SK-N-MC (cell line): ENCODE measurements around the gene NFXL1.

Source experiments
- DNase-seq: peaks from one replicate; pipeline ENCODE4 v3.0.0-alpha.2; 2011; ENCODE audit warnings: low read depth, low spot score
- H3K27ac ChIP-seq: fragments of 200-600 bp; sonication (generic); 2 replicates; pipeline ENCODE4 v1.5.1; 2016; ENCODE audit warnings: mixed run types
- H3K36me3 ChIP-seq: fragments of 200-600 bp; sonication (generic); 2 replicates; pipeline ENCODE4 v1.6.1; 2017; ENCODE audit warnings: antibody characterized with exemption, low read length, mixed read lengths; ENCODE audit not compliant: insufficient read depth
- H3K4me3 ChIP-seq: fragments of 200-600 bp; sonication (generic); 2 replicates; pipeline ENCODE4 v1.5.1; 2016
- H3K9ac ChIP-seq: fragments of 200-600 bp; sonication (generic); 2 replicates; pipeline ENCODE4 v1.8.0; 2017; ENCODE audit warnings: mixed run types, mixed read lengths; ENCODE audit not compliant: insufficient read length
- H3K9me3 ChIP-seq: fragments of 200-600 bp; sonication (generic); 2 replicates; pipeline ENCODE4 v1.6.1; 2017; ENCODE audit warnings: low read depth, mild to moderate bottlenecking, antibody characterized with exemption, low read length, moderate library complexity, mixed read lengths
- EZH2 ChIP-seq: fragments of 200-600 bp; sonication (generic); IDR thresholded peaks from one replicate; pipeline ENCODE4 v1.6.1; 2017; ENCODE audit warnings: antibody characterized with exemption
- FOXP2 ChIP-seq: optimal IDR thresholded peaks from 2 replicates; pipeline ENCODE3; 2011; ENCODE audit warnings: mild to moderate bottlenecking, moderate library complexity; ENCODE audit not compliant: insufficient read depth; ENCODE audit errors: extremely low read length, control extremely low read depth
- POLR2AphosphoS5 ChIP-seq: IDR thresholded peaks from 2 replicates; pipeline ENCODE4 v1.6.1; 2012; ENCODE audit warnings: mild to moderate bottlenecking, low read depth, low read length, borderline replicate concordance

NFXL1 gene

DNA sequence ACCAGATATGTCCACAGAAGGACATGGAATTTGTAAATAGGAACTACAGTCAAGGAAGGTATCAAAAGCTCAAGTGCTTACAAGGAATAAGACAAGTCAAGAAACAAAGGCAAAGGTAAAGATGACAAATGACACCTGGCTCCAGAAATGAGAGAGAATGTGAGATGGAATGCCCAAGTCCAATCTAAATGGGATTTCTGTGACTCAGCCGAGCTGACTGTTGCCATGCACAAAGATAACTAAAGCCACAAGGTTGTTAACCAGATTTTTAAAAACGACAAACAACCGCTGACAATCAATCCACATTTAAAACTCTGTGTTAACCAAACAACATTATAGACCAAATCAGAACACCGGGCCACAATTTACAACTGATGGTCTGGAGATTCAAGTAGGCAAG, 1.1 kb downstream of the NFXL1 start:
- H3K27ac ChIP-seq: no peak overlapping the region
- no peak for DNase-seq
- TF ChIP-seq POLR2AphosphoS5 (no peak), FOXP2 (no peak), EZH2 (no peak)

DNA sequence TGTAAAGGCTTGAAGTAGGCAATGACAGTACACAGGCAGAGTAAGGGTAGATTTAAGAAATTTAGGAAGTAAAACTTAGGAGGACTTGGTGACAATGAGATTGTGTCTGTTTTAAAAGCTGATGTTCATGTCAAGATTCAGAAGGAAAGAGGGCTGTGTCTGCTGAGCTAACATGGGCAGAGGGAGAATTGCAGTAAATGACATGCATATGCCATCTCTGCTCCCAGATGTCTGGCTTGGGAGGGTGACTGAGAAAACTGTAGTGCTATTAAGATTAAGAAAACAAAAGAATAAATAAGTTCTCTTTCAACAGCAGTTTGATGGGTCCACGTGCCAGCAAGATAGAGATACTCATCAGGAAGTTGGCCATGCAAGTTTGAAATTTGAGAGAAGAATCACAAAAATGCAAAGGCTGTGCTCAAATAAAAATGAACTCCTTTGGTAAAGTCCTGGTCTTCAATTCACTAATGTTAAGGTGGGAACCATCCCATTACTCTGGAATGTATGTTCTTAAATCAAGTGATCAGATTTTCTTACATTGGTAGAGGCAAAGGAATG, 7.2 kb downstream of the NFXL1 start:
- TF ChIP-seq POLR2AphosphoS5 (no peak), EZH2 (no peak), FOXP2 (no peak)
- no peak for DNase-seq
- Histone ChIP-seq H3K36me3 (peaks cover 40% of the 10 kb centered on the region), H3K27ac (no peak overlapping the region), H3K4me3 (no peak overlapping the region), H3K9ac (no peak overlapping the region), H3K9me3 (no peaks in the 10 kb centered on the region)

More for the DNA sequence above, 1.1 kb downstream of the NFXL1 start:
- Histone ChIP-seq H3K9me3 (no peaks in the 10 kb centered on the region), H3K4me3 (peak overlapping the region; percentile 96), H3K9ac (peak overlapping the region; percentile 81), H3K36me3 (peaks cover 12% of the 10 kb centered on the region)

DNA sequence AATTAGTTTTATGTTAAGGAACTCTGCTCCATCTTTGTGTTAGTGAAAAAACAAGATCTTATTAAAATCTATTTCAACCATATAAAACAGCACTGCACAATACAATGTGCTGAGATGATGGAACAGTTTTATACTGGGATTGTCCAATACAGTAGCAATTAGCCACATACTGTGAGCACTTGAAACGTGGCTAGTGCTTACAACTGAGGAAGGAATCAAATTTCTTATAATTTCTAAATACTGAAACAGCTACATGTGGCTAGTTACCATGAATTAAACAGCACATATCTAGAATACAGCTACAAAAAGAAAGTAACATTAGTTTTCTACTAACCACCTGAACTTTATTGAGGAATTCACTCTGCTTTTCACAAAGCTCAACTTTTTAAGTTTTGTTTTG, 14.7 kb downstream of the NFXL1 start:
- no peak overlapping the region for H3K9ac ChIP-seq
- no peak for DNase-seq
- H3K4me3 ChIP-seq: no peak overlapping the region
- TF ChIP-seq EZH2: no peak
- no peak for TF ChIP-seq POLR2AphosphoS5
- TF ChIP-seq FOXP2: no peak
- no peak overlapping the region for H3K27ac ChIP-seq
- peaks cover 66% of the 10 kb centered on the region for H3K36me3 ChIP-seq
- no peaks in the 10 kb centered on the region for H3K9me3 ChIP-seq

DNA sequence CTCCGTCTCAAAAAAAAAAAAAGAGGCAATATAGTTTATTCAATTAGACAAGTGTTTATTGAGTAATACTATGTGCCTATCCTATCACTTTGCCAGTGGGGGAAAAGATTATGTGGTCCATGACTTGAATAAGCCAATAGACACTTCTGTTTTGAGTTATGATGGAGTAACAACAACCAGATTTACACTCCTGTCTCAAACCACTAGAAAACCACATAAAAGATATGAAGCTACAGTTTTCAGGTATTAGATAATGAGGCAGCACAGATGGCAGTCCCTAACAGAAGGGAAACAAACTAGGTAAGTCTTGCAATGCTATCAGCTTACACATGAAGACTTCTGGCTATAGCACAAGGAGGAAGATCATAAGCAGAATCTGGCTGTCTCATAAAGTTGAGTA, 22.5 kb downstream of the NFXL1 start:
- Histone ChIP-seq H3K9ac (no peak overlapping the region), H3K27ac (no peak overlapping the region), H3K36me3 (peaks cover 70% of the 10 kb centered on the region), H3K4me3 (no peak overlapping the region), H3K9me3 (no peaks in the 10 kb centered on the region)
- no peak for DNase-seq
- no peak for TF ChIP-seq EZH2
- no peak for TF ChIP-seq POLR2AphosphoS5
- TF ChIP-seq FOXP2: no peak

DNA sequence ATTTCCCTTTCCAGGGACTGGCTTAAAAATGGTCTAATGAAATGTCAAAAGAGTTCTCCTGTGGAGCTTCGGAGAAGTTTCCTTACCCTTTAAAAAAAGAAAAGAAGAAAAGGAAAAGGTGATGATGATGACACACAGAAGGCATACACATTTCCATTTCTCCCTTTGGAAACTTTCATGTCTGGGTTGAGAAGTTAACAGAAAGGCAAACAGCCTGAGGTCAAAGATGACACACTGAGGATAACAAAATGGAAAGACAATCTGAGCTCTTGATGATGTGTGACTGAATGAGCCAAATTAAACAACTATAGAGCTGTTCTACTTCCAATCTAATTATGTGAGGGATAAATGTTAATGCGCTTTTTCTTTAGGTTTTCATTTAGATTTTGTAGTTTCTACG, 32.2 kb downstream of the NFXL1 start:
- Histone ChIP-seq H3K36me3 (peaks cover 56% of the 10 kb centered on the region), H3K4me3 (no peak overlapping the region), H3K9ac (no peak overlapping the region), H3K27ac (no peak overlapping the region), H3K9me3 (no peaks in the 10 kb centered on the region)
- TF ChIP-seq FOXP2 (no peak), EZH2 (no peak), POLR2AphosphoS5 (no peak)
- no peak for DNase-seq

DNA sequence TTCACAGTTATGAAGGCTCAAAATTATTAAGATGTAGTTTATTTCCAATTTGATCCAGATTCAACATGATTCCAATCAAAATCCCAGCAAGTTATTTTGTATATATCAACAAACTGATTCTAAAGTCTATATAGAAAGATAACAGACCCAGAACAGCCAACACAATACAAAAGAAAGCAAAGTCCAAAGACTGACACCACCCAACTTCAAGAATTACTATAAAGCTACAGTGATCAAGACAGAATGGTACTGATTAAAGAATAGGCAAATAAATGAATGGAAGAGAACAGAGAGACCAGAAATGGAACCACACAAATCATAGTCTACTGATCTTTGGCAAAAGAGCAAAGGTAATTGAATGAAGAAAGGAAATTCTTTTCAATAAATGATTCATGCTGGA, 34.9 kb downstream of the NFXL1 start:
- Histone ChIP-seq H3K4me3 (no peak overlapping the region), H3K36me3 (peaks cover 66% of the 10 kb centered on the region)
- no peak for DNase-seq

DNA sequence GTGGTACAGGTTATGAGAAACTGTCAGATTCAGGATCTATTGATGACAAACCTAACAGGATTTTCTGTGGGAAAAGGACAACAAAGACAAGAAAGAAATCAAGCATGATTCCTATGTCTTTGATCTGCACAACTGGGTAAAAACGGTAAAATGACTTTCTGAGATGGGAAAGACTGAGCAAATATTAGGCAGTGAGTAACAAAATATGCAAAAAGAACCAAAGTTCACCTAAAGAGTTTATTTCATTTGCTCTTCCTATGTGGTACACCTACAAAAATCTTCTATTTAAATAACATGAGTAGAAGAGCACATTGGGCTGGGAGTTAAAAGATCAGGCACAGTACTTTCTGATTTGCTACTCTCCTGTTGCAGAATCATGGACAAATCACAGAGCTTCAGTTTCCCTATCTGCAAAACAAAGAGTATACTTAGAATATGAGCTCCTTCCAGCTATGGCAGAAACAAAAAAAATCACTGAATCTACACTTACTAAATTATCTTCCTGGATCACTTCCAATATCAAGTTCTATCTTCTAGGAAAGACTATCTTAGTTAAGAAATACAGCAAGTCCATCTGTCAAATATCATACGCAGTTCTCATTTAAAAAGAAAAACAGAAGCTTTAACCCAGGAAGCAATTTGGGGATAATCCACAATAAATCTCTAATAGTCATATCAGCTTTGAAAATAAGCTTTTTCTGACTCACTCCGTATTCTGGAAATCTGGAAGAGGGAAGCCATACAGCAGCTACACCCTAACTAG, 37.4 kb downstream of the NFXL1 start:
- Histone ChIP-seq H3K36me3 (peaks cover 64% of the 10 kb centered on the region), H3K4me3 (no peak overlapping the region), H3K9ac (no peak overlapping the region), H3K27ac (no peak overlapping the region), H3K9me3 (0 out of 2 replicates have a peak, but pooled peaks cover 10% of the 10 kb centered on the region)
- TF ChIP-seq POLR2AphosphoS5 (no peak), FOXP2 (no peak), EZH2 (no peak)
- no peak for DNase-seq

More for the DNA sequence above, 34.9 kb downstream of the NFXL1 start:
- no peak overlapping the region for H3K9ac ChIP-seq
- TF ChIP-seq FOXP2 (no peak), EZH2 (no peak)
- no peak overlapping the region for H3K27ac ChIP-seq
- no peaks in the 10 kb centered on the region for H3K9me3 ChIP-seq

DNA sequence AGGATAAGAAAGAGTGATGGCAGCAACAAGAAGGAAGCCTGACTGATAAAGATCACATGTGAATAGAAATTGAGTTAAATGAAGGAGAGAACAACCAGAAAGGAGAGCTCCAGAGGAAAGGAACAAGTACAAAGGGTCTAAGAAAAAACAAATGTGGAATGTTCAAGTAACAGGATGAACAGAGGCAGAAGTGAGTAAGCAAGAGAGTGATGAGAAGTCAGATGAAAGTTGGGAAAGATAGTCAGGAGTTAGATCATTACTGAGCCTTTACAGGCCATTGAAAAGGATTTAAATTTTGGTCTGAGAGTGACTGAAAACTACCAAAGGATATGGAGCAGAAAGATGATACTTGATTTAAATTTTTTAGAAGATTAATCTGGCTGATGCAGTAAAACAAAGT, 38.1 kb downstream of the NFXL1 start:
- Histone ChIP-seq H3K36me3 (peaks cover 58% of the 10 kb centered on the region), H3K9me3 (0 out of 2 replicates have a peak, but pooled peaks cover 10% of the 10 kb centered on the region), H3K4me3 (no peak overlapping the region), H3K27ac (no peak overlapping the region), H3K9ac (no peak overlapping the region)
- TF ChIP-seq POLR2AphosphoS5 (no peak), EZH2 (no peak)
- DNase-seq: no peak

DNA sequence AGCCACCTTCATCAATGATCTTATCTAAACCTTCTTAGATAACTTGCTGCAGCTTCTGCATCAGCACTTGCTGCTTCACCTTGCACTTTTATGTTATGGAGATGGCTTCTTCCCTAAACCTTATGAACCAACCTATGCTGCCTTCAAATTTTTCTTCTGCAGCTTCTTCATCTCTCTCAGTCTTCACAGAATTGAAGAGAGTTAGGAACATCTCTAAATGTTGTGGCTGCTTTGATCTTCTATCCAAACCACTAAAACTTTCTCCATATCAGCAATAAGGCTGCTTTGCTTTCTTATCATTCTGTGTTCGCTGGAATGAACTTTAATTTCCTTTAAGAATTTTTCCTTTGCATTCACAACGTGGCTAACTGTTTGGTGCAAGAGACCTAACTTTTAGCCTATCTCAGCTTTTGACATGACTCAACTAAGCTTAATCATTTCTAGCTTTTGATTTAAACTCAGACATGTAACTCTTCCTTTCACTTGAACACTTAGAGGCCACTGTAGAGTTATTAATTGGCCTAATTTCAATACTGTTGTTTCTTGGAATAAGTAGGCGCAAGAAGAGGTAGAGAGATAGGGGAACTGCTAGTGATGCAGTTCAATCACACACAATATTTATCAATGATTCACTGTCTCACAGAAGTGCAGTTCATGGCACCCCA, 40.4 kb downstream of the NFXL1 start:
- Histone ChIP-seq H3K9ac (no peak overlapping the region), H3K9me3 (0 out of 2 replicates have a peak, but pooled peaks cover 10% of the 10 kb centered on the region), H3K27ac (no peak overlapping the region), H3K36me3 (peaks cover 57% of the 10 kb centered on the region), H3K4me3 (no peak overlapping the region)
- no peak for TF ChIP-seq POLR2AphosphoS5
- TF ChIP-seq FOXP2: no peak
- TF ChIP-seq EZH2: no peak
- no peak for DNase-seq
